HG03097 (cell line): ENCODE results near the gene NCOA5.
"Not testable (repeated sequence)": the region's sequence is repeated elsewhere in the genome, so short reads cannot be mapped to it uniquely, and the experiment has no call there.

Experiments used
- ATAC-seq: cut with Tn5 transposase; IDR thresholded peaks from one replicate; pipeline ENCODE4 v1.9.1; 2021; ENCODE audit not compliant: unreplicated experiment, low FRiP score

Gene NCOA5

GRCh38 chr20:46121184-46121930, 31.6 kb upstream of the NCOA5 start:
- no peak for ATAC-seq

GRCh38 chr20:46120136-46120535, 30.4 kb upstream of the NCOA5 start:
- ATAC-seq: no peak

- ATAC-seq: no peak
These were observed 29.8 kb upstream of the NCOA5 start for GRCh38 chr20:46119547-46119946.

GRCh38 chr20:46119028-46119546, 29.3 kb upstream of the NCOA5 start:
- peak; percentile 29 for ATAC-seq

- peak; percentile 46 for ATAC-seq
These were observed 28.8 kb upstream of the NCOA5 start for GRCh38 chr20:46118481-46119020.

- ATAC-seq: peak; percentile 53
These were observed 28.1 kb upstream of the NCOA5 start, which contains the start of gene CD40 for GRCh38 chr20:46117704-46118467. CD40 (plus strand) TSS chr20:46118314; CDS start chr20:46118344, 30 bp downstream.

- ATAC-seq: no peak
These were observed 24.7 kb upstream of the NCOA5 start for GRCh38 chr20:46114449-46114848.

GRCh38 chr20:46113113-46113470, 23.3 kb upstream of the NCOA5 start:
- no peak for ATAC-seq

- no peak for ATAC-seq
These were observed 22.8 kb upstream of the NCOA5 start for GRCh38 chr20:46112430-46113112.

- no peak for ATAC-seq
These were observed 22.1 kb upstream of the NCOA5 start for GRCh38 chr20:46111836-46112212.

- peak; percentile 29 for ATAC-seq
These were observed 21.5 kb upstream of the NCOA5 start for GRCh38 chr20:46111028-46111835.

GRCh38 chr20:46108976-46109375, 19.2 kb upstream of the NCOA5 start:
- no peak for ATAC-seq

GRCh38 chr20:46108435-46108841, 18.7 kb upstream of the NCOA5 start:
- peak; percentile 72 for ATAC-seq

GRCh38 chr20:46107061-46107460, 17.3 kb upstream of the NCOA5 start:
- no peak for ATAC-seq

GRCh38 chr20:46104262-46104661, 14.5 kb upstream of the NCOA5 start:
- ATAC-seq: no peak

- ATAC-seq: no peak
These were observed 13.2 kb upstream of the NCOA5 start for GRCh38 chr20:46102940-46103339.

GRCh38 chr20:46101957-46102356, 12.2 kb upstream of the NCOA5 start:
- no peak for ATAC-seq

GRCh38 chr20:46100988-46101387, 11.2 kb upstream of the NCOA5 start:
- ATAC-seq: no peak

GRCh38 chr20:46100444-46100843, 10.7 kb upstream of the NCOA5 start:
- not testable (repeated sequence) for ATAC-seq
